CD14-positive monocyte (primary cell): Measurements from ENCODE around the gene RYR3. TPM values are rescaled to one million over a fixed set of nuclear protein-coding genes. Genes with fewer than 3 reads are reported as not detected.

Experiments used
- DNase-seq, 3 donors: peaks; one replicate each; pipeline ENCODE4 v3.0.0-alpha.2; 2011 to 2022
- H2AFZ ChIP-seq: 2 replicates; pipeline ENCODE4 v1.6.0; 2012; ENCODE audit warnings: mild to moderate bottlenecking, low read depth, low read length, inconsistent platforms; ENCODE audit not compliant: insufficient read depth, poor library complexity, severe bottlenecking
- H3K27ac ChIP-seq, 2 donors: 1 replicate in 1 of 2; 2 replicates in 1 of 2; pipeline ENCODE4 v1.5.1; 2012 to 2013; ENCODE audit warnings: low read length in 2 of 2, control low read depth in 1 of 2, inconsistent platforms in 1 of 2, low read depth in 1 of 2, mild to moderate bottlenecking in 1 of 2
- H3K27me3 ChIP-seq, 2 donors: one replicate each; pipeline versions ENCODE4 v1.6.0 to v1.6.1; 2011 to 2013; ENCODE audit warnings: low read length in 2 of 2; ENCODE audit not compliant: control insufficient read depth in 2 of 2, insufficient read depth in 2 of 2
- H3K36me3 ChIP-seq, 2 donors: replicated peaks in 1 of 2; 1 replicate in 1 of 2; 2 replicates in 1 of 2; pipeline versions ENCODE4 v1.5.1 to v1.6.1; 2012 to 2013; ENCODE audit warnings: low read length in 2 of 2, control low read depth in 1 of 2, inconsistent platforms in 1 of 2, mild to moderate bottlenecking in 1 of 2; ENCODE audit not compliant: insufficient read depth in 2 of 2, control insufficient read depth in 1 of 2
- H3K4me1 ChIP-seq, 2 donors: 1 replicate in 1 of 2; 2 replicates in 1 of 2; pipeline versions ENCODE4 v1.5.1 to v1.6.1; 2012 to 2013; ENCODE audit warnings: low read length in 2 of 2, control low read depth in 1 of 2, inconsistent platforms in 1 of 2, mild to moderate bottlenecking in 1 of 2, moderate library complexity in 1 of 2; ENCODE audit not compliant: insufficient read depth in 2 of 2, control insufficient read depth in 1 of 2
- H3K4me2 ChIP-seq: replicated peaks from 2 replicates; pipeline ENCODE3; 2012; ENCODE audit warnings: low read length, moderate library complexity, mild to moderate bottlenecking; ENCODE audit not compliant: poor library complexity, severe bottlenecking; ENCODE audit errors: extremely low read depth
- H3K4me3 ChIP-seq, 3 experiments: fragments of 200-600 bp in 1 of 3; sonication (generic) in 1 of 3; replicated peaks in 1 of 3; 1 replicate in 2 of 3; 2 replicates in 1 of 3; pipeline ENCODE4 v1.5.1; 2011 to 2013; ENCODE audit warnings: low read length in 3 of 3, mild to moderate bottlenecking in 3 of 3, control low read depth in 2 of 3, low read depth in 2 of 3, inconsistent platforms in 1 of 3, moderate library complexity in 1 of 3
- H3K79me2 ChIP-seq: 2 replicates; pipeline ENCODE4 v1.6.0; 2012; ENCODE audit warnings: mild to moderate bottlenecking, control low read depth, inconsistent platforms, low read length, moderate library complexity; ENCODE audit not compliant: insufficient read depth
- H3K9ac ChIP-seq: 2 replicates; pipeline ENCODE4 v1.6.0; 2017; ENCODE audit warnings: low read length, mild to moderate bottlenecking; ENCODE audit not compliant: insufficient read depth, poor library complexity, severe bottlenecking
- H3K9me3 ChIP-seq, 2 donors: replicated peaks in 1 of 2; 1 replicate in 1 of 2; 2 replicates in 1 of 2; pipeline versions ENCODE4 v1.5.1 to v1.6.1; 2012 to 2013; ENCODE audit warnings: low read length in 2 of 2, control low read depth in 1 of 2; ENCODE audit not compliant: control insufficient read depth in 1 of 2, insufficient read depth in 1 of 2
- H4K20me1 ChIP-seq: 2 replicates; pipeline ENCODE4 v1.6.0; 2012; ENCODE audit warnings: mild to moderate bottlenecking, low read length, control low read depth, moderate library complexity; ENCODE audit not compliant: insufficient read depth
- H3K27ac Mint-ChIP-seq, 7 donors: one replicate each; pipeline ENCODE4 v1.8.0; 2020; ENCODE audit warnings: mild to moderate bottlenecking in 7 of 7, mixed read lengths in 7 of 7, moderate library complexity in 6 of 7, inconsistent platforms in 2 of 7
- H3K27me3 Mint-ChIP-seq, 3 donors: one replicate each; pipeline ENCODE4 v1.8.0; 2021 to 2022; ENCODE audit warnings: low read depth in 3 of 3, mild to moderate bottlenecking in 3 of 3, mixed read lengths in 3 of 3, moderate library complexity in 3 of 3, inconsistent platforms in 1 of 3
- H3K36me3 Mint-ChIP-seq, 2 donors: one replicate each; pipeline ENCODE4 v1.8.0; 2020; ENCODE audit warnings: mixed read lengths in 2 of 2, inconsistent platforms in 1 of 2, mild to moderate bottlenecking in 1 of 2
- H3K4me1 Mint-ChIP-seq: one replicate; pipeline ENCODE4 v1.8.0; 2020; ENCODE audit warnings: mild to moderate bottlenecking, mixed read lengths
- H3K4me3 Mint-ChIP-seq, 2 donors: one replicate each; pipeline ENCODE4 v1.8.0; 2020; ENCODE audit warnings: mild to moderate bottlenecking in 2 of 2, mixed read lengths in 2 of 2, moderate library complexity in 1 of 2
- H3K9me3 Mint-ChIP-seq, 7 donors: one replicate each; pipeline ENCODE4 v1.8.0; 2020 to 2022; ENCODE audit warnings: mixed read lengths in 7 of 7, mild to moderate bottlenecking in 6 of 7, moderate library complexity in 6 of 7, inconsistent platforms in 2 of 7
- WGBS: methylation state at CpG from one replicate; pipeline ENCODE4 v1.1.5; 2013; ENCODE audit warnings: missing lambda C conversion rate; ENCODE audit not compliant: insufficient coverage; 5-methylcytosine and 5-hydroxymethylcytosine counted together
- intact Hi-C, 2 donors: fragments of 100-400 bp; cut with micrococcal nuclease; formaldehyde crosslinking; loops; one replicate each; pipeline versions ENCODE4 v1.15.0 to v1.15.1; 2023
- polyA minus RNA-seq: library from RNA; depleted of rRNA, polyadenylated mRNA; stranded (reverse); fragments of >200 nt; gene quantifications from 2 replicates; pipeline ENCODE4 v1.2.3, GENCODE V29; 2012
- polyA plus RNA-seq, 3 donors: library from polyadenylated mRNA; depleted of rRNA in 1 of 3; unstranded in 2 of 3; stranded (reverse) in 1 of 3; fragments of 300-500 nt in 2 of 3; fragments of >200 nt in 1 of 3; fragmentation: Illumina TruSeq in 2 of 3; gene quantifications; 1 replicate in 2 of 3; 2 replicates in 1 of 3; pipeline ENCODE4 v1.2.3, GENCODE V29; 2012 to 2021
- total RNA-seq, 12 experiments: library from RNA in 1 of 12; stranded (reverse) in 1 of 12; fragments of 120-200 nt in 1 of 12; gene quantifications; one replicate each; pipeline ENCODE4 v1.2.4 and lab custom pipeline; 2013 to 2026; ENCODE audit warnings: mixed read lengths in 6 of 12, inconsistent platforms in 1 of 12
- TF ChIP-seq, protein P1 (sequence below): fragments of 200-600 bp; IDR thresholded peaks from one replicate; pipeline ENCODE4 v1.8.0; 2022; ENCODE audit warnings: antibody characterized with exemption, mild to moderate bottlenecking

The RYR3 gene
- 0.08 TPM for total RNA-seq (2013)
- polyA plus RNA-seq = not detected
- polyA minus RNA-seq = not detected in 2 replicates
- 0 to 7.7 (median 0.21) reads per million in 11 experiments for total RNA-seq (lab: John Stamatoyannopoulos, UW)

DNA sequence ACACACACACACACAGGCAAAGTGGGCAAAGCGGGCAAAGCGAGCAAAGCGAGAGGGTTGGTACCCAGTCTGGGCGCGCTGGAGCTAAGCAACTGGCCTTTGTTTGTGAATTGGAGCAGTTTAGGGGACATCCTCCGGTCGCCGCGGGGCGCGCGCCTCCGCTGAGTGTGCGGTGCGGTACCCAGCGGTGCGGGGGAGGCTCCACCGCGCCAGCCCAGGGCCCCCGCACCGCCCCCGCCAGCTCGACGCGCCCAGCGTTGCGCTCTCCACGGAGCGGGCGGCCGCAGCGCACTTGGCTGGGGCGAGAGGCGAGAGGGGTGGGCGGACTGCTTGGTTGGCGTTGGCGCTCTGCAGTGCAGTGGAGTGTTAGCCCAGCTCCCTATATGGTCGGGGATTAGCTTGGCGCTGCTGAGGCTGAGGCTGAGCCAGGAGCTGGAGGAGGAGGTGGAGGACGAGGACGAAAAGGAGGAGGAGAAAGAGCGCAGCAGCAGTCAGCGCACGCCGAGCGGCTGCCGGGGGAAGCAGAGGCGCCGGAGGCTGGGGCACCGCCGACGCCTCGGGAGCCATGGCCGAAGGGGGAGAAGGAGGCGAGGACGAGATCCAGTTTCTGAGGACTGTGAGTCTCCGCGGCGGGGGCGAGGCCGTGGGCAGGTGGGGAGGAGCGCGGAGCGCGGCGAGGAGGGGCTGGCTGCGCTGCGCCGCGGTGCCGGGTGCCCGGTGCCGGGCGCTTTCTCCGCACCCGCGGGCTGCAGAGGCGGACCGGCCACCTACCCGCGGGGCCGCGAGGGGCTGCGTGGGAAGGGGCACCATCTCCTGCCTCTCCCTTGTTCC, at the start of gene RYR3:
TSS of gene RYR3 (plus strand) at position 487 of the 831 bp plus-strand sequence. CDS start at position 566, 79 bp downstream.
- WGBS = under 1% methylated on average over 80 of the region's 84 CpGs
- H3K4me1 Mint-ChIP-seq = no peaks in the 10 kb centered on the region

GRCh38 chr15:33262306-33262705, 48.5 kb upstream of the RYR3 start:
- no peaks in the 10 kb centered on the region for H3K4me1 ChIP-seq
- no peaks in the 10 kb centered on the region for H3K36me3 Mint-ChIP-seq
- no peak overlapping the region for H3K4me3 Mint-ChIP-seq
- no peak overlapping the region for H3K27ac Mint-ChIP-seq
- no peaks in the 10 kb centered on the region for H3K36me3 ChIP-seq
- DNase-seq = no peak
- no peaks in the 10 kb centered on the region for H3K9me3 Mint-ChIP-seq
- no peaks in the 10 kb centered on the region for H3K79me2 ChIP-seq
- H3K9me3 ChIP-seq = no peaks in the 10 kb centered on the region
- no peak overlapping the region for H3K4me2 ChIP-seq
- no peaks in the 10 kb centered on the region for H4K20me1 ChIP-seq
- H3K4me1 Mint-ChIP-seq = no peaks in the 10 kb centered on the region
- no peak overlapping the region for H3K4me3 ChIP-seq
- peaks cover 2 to 8% (median 6%) of the 10 kb centered on the region in 3 donors for H3K27me3 Mint-ChIP-seq
- peak overlapping the region; percentile 35 for H2AFZ ChIP-seq
- TF ChIP-seq, protein P1, sequence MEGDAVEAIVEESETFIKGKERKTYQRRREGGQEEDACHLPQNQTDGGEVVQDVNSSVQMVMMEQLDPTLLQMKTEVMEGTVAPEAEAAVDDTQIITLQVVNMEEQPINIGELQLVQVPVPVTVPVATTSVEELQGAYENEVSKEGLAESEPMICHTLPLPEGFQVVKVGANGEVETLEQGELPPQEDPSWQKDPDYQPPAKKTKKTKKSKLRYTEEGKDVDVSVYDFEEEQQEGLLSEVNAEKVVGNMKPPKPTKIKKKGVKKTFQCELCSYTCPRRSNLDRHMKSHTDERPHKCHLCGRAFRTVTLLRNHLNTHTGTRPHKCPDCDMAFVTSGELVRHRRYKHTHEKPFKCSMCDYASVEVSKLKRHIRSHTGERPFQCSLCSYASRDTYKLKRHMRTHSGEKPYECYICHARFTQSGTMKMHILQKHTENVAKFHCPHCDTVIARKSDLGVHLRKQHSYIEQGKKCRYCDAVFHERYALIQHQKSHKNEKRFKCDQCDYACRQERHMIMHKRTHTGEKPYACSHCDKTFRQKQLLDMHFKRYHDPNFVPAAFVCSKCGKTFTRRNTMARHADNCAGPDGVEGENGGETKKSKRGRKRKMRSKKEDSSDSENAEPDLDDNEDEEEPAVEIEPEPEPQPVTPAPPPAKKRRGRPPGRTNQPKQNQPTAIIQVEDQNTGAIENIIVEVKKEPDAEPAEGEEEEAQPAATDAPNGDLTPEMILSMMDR = no peak
- intact Hi-C loops = no loop called here
- no peak overlapping the region for H3K27ac ChIP-seq
- H3K27me3 ChIP-seq = peaks cover 0 to 2% of the 10 kb centered on the region in 2 donors
- WGBS = 40% methylated on average over 1 of the region's 2 CpGs
- H3K9ac ChIP-seq = no peak overlapping the region

More for the DNA sequence above, at the start of gene RYR3:
- Histone ChIP-seq H4K20me1 (no peaks in the 10 kb centered on the region), H3K79me2 (no peaks in the 10 kb centered on the region), H3K9me3 (peaks cover 0 to 3% of the 10 kb centered on the region in 2 donors), H3K27me3 (peaks cover 31 to 48% of the 10 kb centered on the region in 2 donors), H3K4me2 (no peak within 1 kb of the TSS), H3K4me3 (no peak within 1 kb of the TSS), H3K4me1 (no peaks in the 10 kb centered on the region), H3K27ac (no peak within 1 kb of the TSS), H3K36me3 (no peaks in the 10 kb centered on the region), H3K9ac (no peak within 1 kb of the TSS), H2AFZ (no peak within 1 kb of the TSS)
- Mint-ChIP-seq H3K9me3 (peaks cover 0 to 9% (median 4%) of the 10 kb centered on the region in 7 donors), H3K36me3 (no peaks in the 10 kb centered on the region), H3K4me3 (peak within 1 kb of the TSS in 1 of 2 donors; percentile 76), H3K27me3 (peaks cover 37 to 55% (median 46%) of the 10 kb centered on the region in 3 donors), H3K27ac (no peak within 1 kb of the TSS)
- TF ChIP-seq, protein P1 = no peak
- intact Hi-C loops = no loop called here
- no peak for DNase-seq
